ENCODE data around the gene FBLN5.
"Not testable (repeated sequence)": the region's sequence is repeated elsewhere in the genome, so short reads cannot be mapped to it uniquely, and the experiment has no call there.

FBLN5 gene

DNA sequence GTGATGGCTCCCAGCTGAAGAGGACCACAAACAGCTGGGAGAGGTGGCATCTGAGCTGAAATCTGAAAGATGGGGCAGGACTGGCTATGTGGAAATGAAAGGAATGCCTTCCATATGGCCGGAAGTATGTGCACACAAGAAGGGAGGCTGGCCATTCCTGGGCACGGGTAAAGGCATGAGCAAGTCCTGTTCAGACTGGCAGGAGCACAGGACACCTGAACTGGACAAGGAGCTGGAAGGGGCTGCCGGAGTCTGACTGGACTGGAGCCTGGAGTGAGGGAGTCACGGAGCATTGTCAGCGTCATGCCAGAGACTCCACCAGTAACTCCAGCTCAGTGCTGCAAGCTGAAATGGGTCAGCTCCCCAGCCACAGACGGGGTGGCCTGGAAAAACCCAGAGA, 68.3 kb downstream of the FBLN5 start:
- Histone ChIP-seq H3K9ac (ENCODE audit: low read depth, low read length) (no peak overlapping the region), H3K4me3 (ENCODE audit: low read depth, low read length) (no peak overlapping the region), H3K4me1 (ENCODE audit: control insufficient read depth, insufficient read depth, low read length) (no peaks in the 10 kb centered on the region), H3K27ac (ENCODE audit: low read depth, low read length) (no peak overlapping the region), H3K9me3 (ENCODE audit: control insufficient read depth, insufficient read depth, low read length) (no peaks in the 10 kb centered on the region), H3K27me3 (ENCODE audit: control insufficient read depth, insufficient read depth, low read length) (no peaks in the 10 kb centered on the region), H3K36me3 (ENCODE audit: control insufficient read depth, insufficient read depth, low read length) (no peaks in the 10 kb centered on the region)

- H3K27me3 ChIP-seq (ENCODE audit: control insufficient read depth, insufficient read depth, low read length), result no peaks in the 10 kb centered on the region
- no peak overlapping the region for H3K4me3 ChIP-seq (ENCODE audit: low read depth, low read length)
- H3K36me3 ChIP-seq (ENCODE audit: control insufficient read depth, insufficient read depth, low read length), result no peaks in the 10 kb centered on the region
- H3K27ac ChIP-seq (ENCODE audit: low read depth, low read length), result no peak overlapping the region
- no peaks in the 10 kb centered on the region for H3K9me3 ChIP-seq (ENCODE audit: control insufficient read depth, insufficient read depth, low read length)
- H3K9ac ChIP-seq (ENCODE audit: low read depth, low read length), result no peak overlapping the region
- H3K4me1 ChIP-seq (ENCODE audit: control insufficient read depth, insufficient read depth, low read length), result no peaks in the 10 kb centered on the region
Observed at GRCh38 chr14:91878274-91878673, 69.2 kb downstream of the FBLN5 start.

DNA sequence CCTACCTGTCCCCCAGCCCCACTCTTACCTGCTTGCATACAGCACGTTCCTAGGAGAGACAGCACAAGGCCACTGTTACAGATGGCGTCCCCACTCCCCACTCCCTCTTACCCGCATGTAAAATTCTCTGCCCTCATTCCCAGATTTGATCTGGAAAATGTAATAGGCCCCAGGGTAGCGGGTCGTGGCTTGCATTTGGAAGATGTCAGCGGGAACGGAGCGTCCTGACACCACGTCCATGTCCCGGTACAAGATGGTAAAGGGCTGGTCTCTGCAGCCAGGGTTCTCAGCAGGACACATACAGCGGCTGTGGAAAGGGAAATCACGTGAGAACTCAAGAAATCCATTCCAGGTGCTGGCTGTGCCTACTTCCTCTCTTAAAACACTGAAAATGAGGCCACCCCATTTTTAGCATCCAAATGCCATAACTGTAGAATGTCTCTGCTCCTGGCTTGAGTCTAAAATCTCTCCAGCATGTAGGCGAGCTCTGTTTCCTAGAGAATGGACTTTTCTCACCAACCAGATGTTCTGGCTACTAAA, 70.0 kb downstream of the FBLN5 start:
- H3K4me3 ChIP-seq (ENCODE audit: low read depth, low read length), result no peak overlapping the region
- no peaks in the 10 kb centered on the region for H3K9me3 ChIP-seq (ENCODE audit: control insufficient read depth, insufficient read depth, low read length)
- H3K9ac ChIP-seq (ENCODE audit: low read depth, low read length), result no peak overlapping the region
- no peaks in the 10 kb centered on the region for H3K27me3 ChIP-seq (ENCODE audit: control insufficient read depth, insufficient read depth, low read length)
- H3K27ac ChIP-seq (ENCODE audit: low read depth, low read length), result no peak overlapping the region
- no peaks in the 10 kb centered on the region for H3K4me1 ChIP-seq (ENCODE audit: control insufficient read depth, insufficient read depth, low read length)
- no peaks in the 10 kb centered on the region for H3K36me3 ChIP-seq (ENCODE audit: control insufficient read depth, insufficient read depth, low read length)

DNA sequence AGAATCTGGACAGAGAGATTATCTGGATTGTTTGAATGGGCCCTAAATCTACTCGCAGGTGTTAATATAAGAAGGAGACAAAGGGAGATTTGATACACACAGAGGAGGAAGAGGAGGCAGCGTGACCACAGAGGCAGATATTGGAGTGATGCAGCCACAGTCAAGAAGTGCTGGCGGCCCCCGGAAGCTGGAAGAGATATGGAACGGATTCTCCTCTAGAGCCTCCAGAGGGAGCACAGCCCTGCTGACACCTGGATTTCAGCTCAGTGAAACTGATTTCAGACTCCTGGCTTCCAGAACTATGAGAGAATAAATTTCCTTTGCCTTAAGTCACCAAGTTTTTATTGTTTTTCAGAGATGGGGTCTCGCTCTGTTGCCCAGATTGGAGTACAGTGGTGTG, 71.0 kb downstream of the FBLN5 start:
- Histone ChIP-seq H3K4me1 (ENCODE audit: control insufficient read depth, insufficient read depth, low read length) (no peaks in the 10 kb centered on the region), H3K4me3 (ENCODE audit: low read depth, low read length) (no peak overlapping the region), H3K27ac (ENCODE audit: low read depth, low read length) (no peak overlapping the region), H3K9ac (ENCODE audit: low read depth, low read length) (no peak overlapping the region), H3K36me3 (ENCODE audit: control insufficient read depth, insufficient read depth, low read length) (no peaks in the 10 kb centered on the region), H3K27me3 (ENCODE audit: control insufficient read depth, insufficient read depth, low read length) (no peaks in the 10 kb centered on the region), H3K9me3 (ENCODE audit: control insufficient read depth, insufficient read depth, low read length) (no peaks in the 10 kb centered on the region)

GRCh38 chr14:91875525-91876286, 71.8 kb downstream of the FBLN5 start:
- Histone ChIP-seq H3K9me3 (ENCODE audit: control insufficient read depth, insufficient read depth, low read length) (no peaks in the 10 kb centered on the region), H3K9ac (ENCODE audit: low read depth, low read length) (no peak overlapping the region), H3K4me1 (ENCODE audit: control insufficient read depth, insufficient read depth, low read length) (no peaks in the 10 kb centered on the region), H3K4me3 (ENCODE audit: low read depth, low read length) (no peak overlapping the region), H3K27ac (ENCODE audit: low read depth, low read length) (no peak overlapping the region), H3K36me3 (ENCODE audit: control insufficient read depth, insufficient read depth, low read length) (no peaks in the 10 kb centered on the region), H3K27me3 (ENCODE audit: control insufficient read depth, insufficient read depth, low read length) (no peaks in the 10 kb centered on the region)

- Histone ChIP-seq H3K27me3 (ENCODE audit: control insufficient read depth, insufficient read depth, low read length) (no peaks in the 10 kb centered on the region), H3K4me3 (ENCODE audit: low read depth, low read length) (no peak overlapping the region), H3K4me1 (ENCODE audit: control insufficient read depth, insufficient read depth, low read length) (no peaks in the 10 kb centered on the region), H3K9ac (ENCODE audit: low read depth, low read length) (no peak overlapping the region), H3K27ac (ENCODE audit: low read depth, low read length) (no peak overlapping the region), H3K36me3 (ENCODE audit: control insufficient read depth, insufficient read depth, low read length) (no peaks in the 10 kb centered on the region), H3K9me3 (ENCODE audit: control insufficient read depth, insufficient read depth, low read length) (no peaks in the 10 kb centered on the region)
Observed at GRCh38 chr14:91873471-91874415, 73.8 kb downstream of the FBLN5 start.

- H3K9me3 ChIP-seq (ENCODE audit: control insufficient read depth, insufficient read depth, low read length), result no peaks in the 10 kb centered on the region
- H3K27ac ChIP-seq (ENCODE audit: low read depth, low read length), result no peak overlapping the region
- H3K4me1 ChIP-seq (ENCODE audit: control insufficient read depth, insufficient read depth, low read length), result no peaks in the 10 kb centered on the region
- H3K36me3 ChIP-seq (ENCODE audit: control insufficient read depth, insufficient read depth, low read length), result no peaks in the 10 kb centered on the region
- H3K9ac ChIP-seq (ENCODE audit: low read depth, low read length), result no peak overlapping the region
- no peaks in the 10 kb centered on the region for H3K27me3 ChIP-seq (ENCODE audit: control insufficient read depth, insufficient read depth, low read length)
- no peak overlapping the region for H3K4me3 ChIP-seq (ENCODE audit: low read depth, low read length)
Observed at GRCh38 chr14:91872517-91873470, 74.7 kb downstream of the FBLN5 start.

- Histone ChIP-seq H3K27me3 (ENCODE audit: control insufficient read depth, insufficient read depth, low read length) (no peaks in the 10 kb centered on the region), H3K4me1 (ENCODE audit: control insufficient read depth, insufficient read depth, low read length) (no peaks in the 10 kb centered on the region), H3K36me3 (ENCODE audit: control insufficient read depth, insufficient read depth, low read length) (no peaks in the 10 kb centered on the region), H3K9ac (ENCODE audit: low read depth, low read length) (no peak overlapping the region), H3K9me3 (ENCODE audit: control insufficient read depth, insufficient read depth, low read length) (no peaks in the 10 kb centered on the region), H3K27ac (ENCODE audit: low read depth, low read length) (no peak overlapping the region), H3K4me3 (ENCODE audit: low read depth, low read length) (no peak overlapping the region)
Observed at GRCh38 chr14:91872011-91872501, 75.4 kb downstream of the FBLN5 start.

DNA sequence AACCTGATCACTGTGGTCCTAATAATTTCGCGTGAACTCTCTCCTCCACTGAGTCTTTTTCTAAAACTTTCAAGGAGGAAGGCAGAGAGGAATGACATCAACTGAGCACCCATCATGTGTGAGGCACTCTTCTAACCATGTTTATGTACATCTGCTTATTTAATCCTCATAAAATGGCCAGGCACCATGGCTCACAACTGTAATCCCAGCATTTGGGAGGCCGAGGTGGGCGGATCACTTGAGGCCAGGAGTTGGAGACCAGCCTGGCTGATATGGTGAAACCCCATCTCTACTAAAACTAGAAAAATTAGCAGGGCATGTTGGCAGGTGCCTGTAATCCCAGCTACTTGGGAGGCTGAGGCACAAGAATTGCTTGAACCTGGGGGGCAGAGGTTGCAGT, 76.1 kb downstream of the FBLN5 start:
- H3K4me3 ChIP-seq (ENCODE audit: low read depth, low read length); H3K9me3 ChIP-seq (ENCODE audit: control insufficient read depth, insufficient read depth, low read length); H3K27ac ChIP-seq (ENCODE audit: low read depth, low read length); H3K36me3 ChIP-seq (ENCODE audit: control insufficient read depth, insufficient read depth, low read length); H3K9ac ChIP-seq (ENCODE audit: low read depth, low read length); H3K4me1 ChIP-seq (ENCODE audit: control insufficient read depth, insufficient read depth, low read length); H3K27me3 ChIP-seq (ENCODE audit: control insufficient read depth, insufficient read depth, low read length): not testable (repeated sequence)

DNA sequence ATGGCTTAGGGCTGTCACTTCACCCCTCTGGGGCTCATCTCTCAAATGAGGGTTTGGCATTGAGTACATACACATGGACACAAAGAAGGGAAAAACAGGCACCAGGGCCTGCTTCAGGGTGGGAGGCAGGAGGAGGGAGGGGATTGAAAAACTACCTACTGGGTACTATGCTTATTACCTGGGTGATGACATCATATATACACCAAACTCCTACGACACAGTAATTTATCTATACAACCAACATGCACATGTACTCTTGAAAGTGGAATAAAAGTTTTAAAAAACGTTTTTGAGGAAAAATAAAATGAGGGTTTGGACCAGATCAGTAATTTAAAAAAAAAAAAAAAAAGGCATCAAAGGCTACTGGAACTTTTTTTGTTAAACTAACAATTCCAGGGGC, 76.6 kb downstream of the FBLN5 start:
- H3K4me1 ChIP-seq (ENCODE audit: control insufficient read depth, insufficient read depth, low read length), result no peaks in the 10 kb centered on the region
- H3K27me3 ChIP-seq (ENCODE audit: control insufficient read depth, insufficient read depth, low read length), result no peaks in the 10 kb centered on the region
- H3K9me3 ChIP-seq (ENCODE audit: control insufficient read depth, insufficient read depth, low read length), result no peaks in the 10 kb centered on the region
- H3K36me3 ChIP-seq (ENCODE audit: control insufficient read depth, insufficient read depth, low read length), result no peaks in the 10 kb centered on the region
- no peak overlapping the region for H3K9ac ChIP-seq (ENCODE audit: low read depth, low read length)
- no peak overlapping the region for H3K4me3 ChIP-seq (ENCODE audit: low read depth, low read length)
- H3K27ac ChIP-seq (ENCODE audit: low read depth, low read length), result no peak overlapping the region
